SU-DHL-6 (cell line): ENCODE results near the gene NDUFV3.

ENCODE experiments used
- H2AFZ ChIP-seq: fragments of 200-600 bp; sonication (generic); 2 replicates; pipeline ENCODE4 v1.6.1; 2014; ENCODE audit warnings: low read depth, mild to moderate bottlenecking, moderate library complexity, mixed read lengths, antibody characterized with exemption, low read length; ENCODE audit not compliant: severe bottlenecking
- H3F3A ChIP-seq: fragments of 200-600 bp; shearing (Covaris generic); 2 replicates; pipeline ENCODE4 v1.6.0; 2016; ENCODE audit warnings: antibody characterized with exemption, mild to moderate bottlenecking; ENCODE audit not compliant: insufficient read depth
- H3K27ac ChIP-seq: fragments of 200-600 bp; sonication (generic); 2 replicates; pipeline ENCODE4 v1.5.1; 2016; ENCODE audit warnings: low read depth, mild to moderate bottlenecking, low read length, moderate library complexity, mixed read lengths
- H3K27me3 ChIP-seq: fragments of 200-600 bp; sonication (generic), shearing (Covaris generic); 2 replicates; pipeline ENCODE4 v1.6.0; 2014; ENCODE audit warnings: mild to moderate bottlenecking, low read length
- H3K36me3 ChIP-seq: fragments of 200-600 bp; sonication (generic); 2 replicates; pipeline ENCODE4 v1.6.1; 2014; ENCODE audit warnings: mild to moderate bottlenecking, low read length, mixed read lengths
- H3K4me2 ChIP-seq: fragments of 300-600, 200-600 bp; shearing (Covaris generic), sonication (generic); 2 replicates; pipeline ENCODE4 v1.6.0; 2014; ENCODE audit warnings: low read length, low read depth, mild to moderate bottlenecking; ENCODE audit not compliant: poor library complexity, severe bottlenecking
- H3K4me3 ChIP-seq: fragments of 200-600 bp; sonication (generic); 2 replicates; pipeline ENCODE4 v1.5.1; 2014; ENCODE audit warnings: antibody characterized with exemption, low read length, mild to moderate bottlenecking, mixed read lengths; ENCODE audit not compliant: insufficient read depth, poor library complexity, severe bottlenecking
- H3K79me2 ChIP-seq: fragments of 200-600 bp; sonication (generic); 2 replicates; pipeline ENCODE4 v1.6.1; 2014; ENCODE audit warnings: mild to moderate bottlenecking, low read length, moderate library complexity; ENCODE audit not compliant: insufficient read depth
- H3K9ac ChIP-seq: fragments of 200-600 bp; sonication (generic); 2 replicates; pipeline ENCODE4 v1.7.0; 2014; ENCODE audit warnings: mild to moderate bottlenecking, low read length
- H3K9me2 ChIP-seq: fragments of 200-600 bp; sonication (generic); replicated peaks from 2 replicates; pipeline ENCODE4 v1.6.1; 2014; ENCODE audit warnings: low read length; ENCODE audit not compliant: insufficient read depth
- H3K9me3 ChIP-seq: fragments of 200-600 bp; sonication (generic); 2 replicates; pipeline ENCODE4 v1.6.1; 2014; ENCODE audit warnings: low read length, mixed read lengths; ENCODE audit not compliant: insufficient read depth
- H4K20me1 ChIP-seq: fragments of 200-600 bp; sonication (generic); 2 replicates; pipeline ENCODE4 v1.6.1; 2014; ENCODE audit warnings: low read depth, mild to moderate bottlenecking, antibody characterized with exemption, low read length, moderate library complexity, mixed read lengths
- CTCF ChIP-seq: fragments of 200-600 bp; sonication (generic); IDR thresholded peaks from one replicate; pipeline ENCODE4 v1.5.1; 2017; ENCODE audit warnings: antibody characterized with exemption, mild to moderate bottlenecking, low read length, moderate library complexity; ENCODE audit not compliant: insufficient read depth, poor library complexity, severe bottlenecking
- EZH2phosphoT487 ChIP-seq: fragments of 200-600 bp; sonication (generic), shearing (Covaris generic); conservative IDR thresholded peaks from 2 replicates; pipeline ENCODE4 v1.6.1; 2018; ENCODE audit warnings: mild to moderate bottlenecking, antibody characterized with exemption, low read length, moderate library complexity, mixed read lengths

Gene NDUFV3

GRCh38 chr21:42853621-42854020 is 39.5 kb upstream of the NDUFV3 start:
- Histone ChIP-seq H3K27me3 (no peaks in the 10 kb centered on the region), H3F3A (no peaks in the 10 kb centered on the region), H3K4me3 (no peak overlapping the region), H3K79me2 (peaks cover 28% of the 10 kb centered on the region), H2AFZ (no peak overlapping the region), H3K9me2 (no peaks in the 10 kb centered on the region), H3K9me3 (no peaks in the 10 kb centered on the region), H3K27ac (no peak overlapping the region), H3K9ac (no peak overlapping the region), H4K20me1 (peaks cover 2% of the 10 kb centered on the region; the same call in 1 of the 2 replicates), H3K36me3 (peaks cover 11% of the 10 kb centered on the region; the same call in 1 of the 2 replicates), H3K4me2 (no peak overlapping the region)
- no peak for TF ChIP-seq CTCF
- no peak for TF ChIP-seq EZH2phosphoT487

- Histone ChIP-seq H4K20me1 (peaks cover 2% of the 10 kb centered on the region; the same call in 1 of the 2 replicates), H3K4me2 (no peak overlapping the region), H3K9me3 (no peaks in the 10 kb centered on the region), H3K9me2 (no peaks in the 10 kb centered on the region), H3K27me3 (no peaks in the 10 kb centered on the region), H3K4me3 (no peak overlapping the region), H3K36me3 (peaks cover 12% of the 10 kb centered on the region; the same call in 1 of the 2 replicates), H3K9ac (no peak overlapping the region), H3F3A (no peaks in the 10 kb centered on the region), H3K27ac (no peak overlapping the region), H2AFZ (no peak overlapping the region), H3K79me2 (peaks cover 29% of the 10 kb centered on the region)
- TF ChIP-seq EZH2phosphoT487 = no peak
- TF ChIP-seq CTCF = no peak
Measured at GRCh38 chr21:42854246-42855010, 38.7 kb upstream of the NDUFV3 start.

- Histone ChIP-seq H3F3A (no peaks in the 10 kb centered on the region), H4K20me1 (0 out of 2 replicates have a peak, but pooled peaks cover 2% of the 10 kb centered on the region), H3K9me2 (no peaks in the 10 kb centered on the region), H3K9me3 (no peaks in the 10 kb centered on the region), H2AFZ (no peak overlapping the region), H3K9ac (no peak overlapping the region), H3K27ac (no peak overlapping the region), H3K27me3 (no peaks in the 10 kb centered on the region), H3K36me3 (peaks cover 12% of the 10 kb centered on the region; the same call in 1 of the 2 replicates), H3K4me3 (no peak overlapping the region), H3K4me2 (no peak overlapping the region), H3K79me2 (peaks cover 31% of the 10 kb centered on the region)
- TF ChIP-seq CTCF (no peak), EZH2phosphoT487 (no peak)
Measured at GRCh38 chr21:42855171-42855936, 37.8 kb upstream of the NDUFV3 start.
